Ishikawa (cell line): ENCODE measurements around the gene ITGA11.

Experiments
- CEBPB ChIP-seq: IDR thresholded peaks from 2 replicates; pipeline ENCODE4 v1.6.1; 2012
- EGR1 ChIP-seq: IDR thresholded peaks from 2 replicates; pipeline ENCODE4 v1.6.1; 2012
- EP300 ChIP-seq: IDR thresholded peaks from 2 replicates; pipeline ENCODE4 v1.6.1; 2012; ENCODE audit warnings: borderline replicate concordance
- FOXM1 ChIP-seq: IDR thresholded peaks from 2 replicates; pipeline ENCODE4 v1.6.1; 2012; ENCODE audit warnings: low read depth, borderline replicate concordance
- MAX ChIP-seq: IDR thresholded peaks from 2 replicates; pipeline ENCODE4 v1.6.1; 2012
- NFIC ChIP-seq: IDR thresholded peaks from 2 replicates; pipeline ENCODE4 v1.6.1; 2012
- RAD21 ChIP-seq: IDR thresholded peaks from 2 replicates; pipeline ENCODE4 v1.6.1; 2012; ENCODE audit warnings: low read depth
- REST ChIP-seq: IDR thresholded peaks from 2 replicates; pipeline ENCODE4 v1.6.1; 2012; ENCODE audit warnings: low read depth, mild to moderate bottlenecking
- TAF1 ChIP-seq: IDR thresholded peaks from 2 replicates; pipeline ENCODE4 v1.6.1; 2012; ENCODE audit warnings: low read depth, mild to moderate bottlenecking
- TCF12 ChIP-seq: IDR thresholded peaks from 2 replicates; pipeline ENCODE4 v1.6.1; 2012; ENCODE audit warnings: low read depth
- TEAD4 ChIP-seq: IDR thresholded peaks from 2 replicates; pipeline ENCODE4 v1.6.1; 2012
- USF1 ChIP-seq: IDR thresholded peaks from 2 replicates; pipeline ENCODE4 v1.6.1; 2012
- YY1 ChIP-seq: IDR thresholded peaks from 2 replicates; pipeline ENCODE4 v1.6.1; 2012; ENCODE audit warnings: low read depth
- ZBTB7A ChIP-seq: IDR thresholded peaks from 2 replicates; pipeline ENCODE4 v1.6.1; 2012; ENCODE audit warnings: low read depth

GRCh38 chr15:68339481-68339880, 92.5 kb downstream of the ITGA11 start:
- TF ChIP-seq FOXM1 (no peak), TAF1 (no peak), YY1 (no peak), EP300 (no peak), MAX (no peak), RAD21 (no peak), TEAD4 (no peak), NFIC (no peak), USF1 (no peak), ZBTB7A (no peak), REST (no peak), EGR1 (no peak), TCF12 (no peak), CEBPB (no peak)
